Left hindlimb (tissue), 1 donor: ENCODE results near the gene HCN2.

ENCODE experiments used
- DNase-seq: peaks from one replicate; pipeline ENCODE4 v3.0.0-alpha.2; 2018

Gene HCN2

GRCh38 chr19:658916-659839 lies 69.5 kb downstream of the HCN2 start:
- DNase-seq, result no peak

DNA sequence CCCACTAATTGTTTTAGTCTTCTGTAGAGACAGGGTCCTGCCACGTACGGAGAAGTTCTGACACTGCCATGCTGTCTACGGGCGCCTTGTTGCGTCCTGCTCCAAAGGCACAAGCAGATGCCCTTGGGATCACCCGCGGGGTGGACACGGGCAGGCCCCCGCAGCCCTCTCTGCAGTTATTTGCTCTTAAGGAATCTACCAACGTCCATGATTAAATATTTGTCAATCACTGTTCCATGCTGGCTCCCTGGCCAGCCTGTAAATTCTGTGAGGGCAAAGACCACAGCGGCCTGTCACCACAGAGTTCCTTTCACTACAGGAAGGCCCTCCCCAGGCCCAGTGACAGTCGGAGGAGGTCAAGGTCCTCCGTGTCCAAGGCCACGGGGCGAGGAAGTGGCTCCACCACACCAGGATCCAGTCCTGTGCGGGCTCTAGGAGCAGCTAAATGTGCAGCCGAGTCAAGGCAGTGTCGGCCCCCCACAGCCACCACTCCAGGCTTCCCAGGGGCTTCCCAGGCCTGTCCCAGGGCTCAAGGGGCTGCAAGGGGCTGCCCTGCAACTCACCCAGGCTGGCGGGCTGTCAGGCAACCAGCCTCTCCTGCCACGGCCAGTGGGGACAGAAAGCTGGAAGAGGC lies 71.2 kb downstream of the HCN2 start:
- no peak for DNase-seq

DNA sequence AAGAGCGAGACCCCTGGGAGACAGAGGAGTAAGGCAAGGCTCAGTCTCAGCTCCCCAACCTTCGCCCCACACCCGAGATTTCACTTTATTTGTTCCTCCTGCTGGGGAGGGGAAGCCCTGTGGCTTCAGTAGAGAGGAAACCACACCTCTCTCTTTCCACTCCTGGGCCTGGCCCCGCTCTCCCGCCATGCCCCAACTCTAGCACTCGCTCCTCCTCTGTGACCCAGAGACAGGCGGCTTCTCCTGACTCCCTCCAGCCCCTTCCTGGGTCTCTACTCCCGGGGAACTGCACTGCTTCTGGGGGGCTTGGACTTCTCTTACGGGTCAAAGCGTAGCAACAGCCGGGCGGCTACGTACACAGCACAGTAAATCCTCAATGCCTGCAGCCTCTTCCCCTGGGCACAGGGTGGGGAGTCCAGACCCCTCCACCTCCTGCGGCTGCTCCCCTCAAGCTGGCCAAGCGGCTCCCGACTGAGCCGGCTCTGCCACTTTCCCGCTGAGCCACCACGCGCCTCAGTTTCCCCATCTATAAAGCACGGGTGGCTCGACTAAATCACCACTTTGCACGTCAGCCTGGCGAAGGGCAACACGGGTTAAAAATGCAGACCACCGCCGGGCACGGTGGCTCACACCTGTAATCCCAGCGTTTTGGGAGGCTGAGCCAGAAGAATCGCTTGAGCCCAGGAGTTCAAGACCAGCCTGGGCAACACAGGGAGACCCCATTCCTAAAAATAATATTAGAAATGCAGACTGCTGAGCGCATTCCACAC lies 71.9 kb downstream of the HCN2 start:
- no peak for DNase-seq

GRCh38 chr19:662207-662961 lies 72.7 kb downstream of the HCN2 start:
- DNase-seq, result no peak

GRCh38 chr19:662962-663681 lies 73.4 kb downstream of the HCN2 start, which contains the start of gene RNF126:
RNF126 (minus strand) TSS chr19:663214; CDS start chr19:663121, 93 bp downstream.
- DNase-seq, result peak; percentile 96

GRCh38 chr19:663682-664117 lies 74.0 kb downstream of the HCN2 start:
- DNase-seq, result no peak

DNA sequence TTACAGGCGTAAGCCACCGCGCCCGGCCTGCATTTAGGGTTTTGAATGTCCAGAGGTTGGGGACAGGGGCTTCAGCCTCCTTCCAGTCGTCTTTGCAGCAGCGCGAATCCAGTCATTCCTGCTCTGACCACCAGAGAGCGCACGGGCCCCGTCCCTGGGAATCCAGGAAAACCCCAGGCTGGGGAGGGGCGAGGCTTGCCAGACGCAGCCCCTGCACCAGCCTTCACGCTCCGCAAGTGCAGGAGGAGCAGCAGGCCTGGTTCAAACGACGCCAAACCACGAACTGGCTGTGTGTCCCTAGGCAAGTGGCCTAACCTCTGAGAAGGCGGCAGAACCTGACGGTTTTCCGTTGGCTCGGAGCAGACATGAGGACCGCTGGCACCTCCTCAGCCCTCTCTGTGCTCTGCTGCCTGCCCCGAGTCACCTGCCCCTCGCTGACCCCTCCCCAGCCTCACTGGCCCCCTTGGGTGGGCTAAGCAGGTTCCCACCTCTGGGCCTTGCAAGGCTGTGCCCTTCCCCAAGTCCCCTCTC lies 75.3 kb downstream of the HCN2 start:
- peak; percentile 87 for DNase-seq
